Adrenal gland (tissue), 5 donors: ENCODE results near the gene RPTOR.

ENCODE experiments used
- POLR2A ChIP-seq, 2 donors: fragments of 450-650 bp; IDR thresholded peaks; one replicate each; pipeline ENCODE4 v1.6.1; 2017; ENCODE audit warnings: antibody characterized with exemption in 2 of 2, mild to moderate bottlenecking in 2 of 2, moderate library complexity in 1 of 2
- TF ChIP-seq, protein P1 (sequence below), 6 experiments: fragments of 450-650 bp in 4 of 6; fragments of 200-600 bp in 2 of 6; sonication (generic) in 1 of 6; IDR thresholded peaks; 1 replicate in 5 of 6; 2 replicates in 1 of 6; pipeline versions ENCODE4 v1.5.1 to v1.8.0; 2016 to 2021; ENCODE audit warnings: antibody characterized with exemption in 6 of 6, mild to moderate bottlenecking in 2 of 6, moderate library complexity in 1 of 6
- donor health status: DM: no; HTN: no; CAD: no.

DNA sequence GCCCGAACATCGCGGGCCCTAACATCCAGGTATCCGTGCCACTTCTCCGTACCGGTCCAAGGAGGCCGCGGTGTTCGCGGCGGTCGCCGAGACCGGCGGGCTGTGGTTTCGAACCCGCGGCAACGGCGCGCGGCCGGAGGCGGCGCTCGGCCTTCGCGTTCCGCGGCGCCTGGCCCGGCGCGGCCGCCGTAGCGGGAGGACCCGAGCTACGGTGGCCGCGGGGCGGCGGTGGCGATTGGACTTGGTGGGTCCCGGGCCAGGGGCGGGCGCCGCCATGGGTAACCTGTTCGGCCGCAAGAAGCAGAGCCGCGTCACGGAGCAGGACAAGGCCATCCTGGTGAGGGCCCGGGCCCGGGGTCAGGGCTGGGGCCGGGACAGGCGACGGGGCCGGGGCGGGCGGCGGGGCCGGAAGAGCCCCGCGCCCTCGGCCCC, 447.0 kb downstream of the RPTOR start, which contains the start of gene CHMP6:
- TF ChIP-seq, protein P1, sequence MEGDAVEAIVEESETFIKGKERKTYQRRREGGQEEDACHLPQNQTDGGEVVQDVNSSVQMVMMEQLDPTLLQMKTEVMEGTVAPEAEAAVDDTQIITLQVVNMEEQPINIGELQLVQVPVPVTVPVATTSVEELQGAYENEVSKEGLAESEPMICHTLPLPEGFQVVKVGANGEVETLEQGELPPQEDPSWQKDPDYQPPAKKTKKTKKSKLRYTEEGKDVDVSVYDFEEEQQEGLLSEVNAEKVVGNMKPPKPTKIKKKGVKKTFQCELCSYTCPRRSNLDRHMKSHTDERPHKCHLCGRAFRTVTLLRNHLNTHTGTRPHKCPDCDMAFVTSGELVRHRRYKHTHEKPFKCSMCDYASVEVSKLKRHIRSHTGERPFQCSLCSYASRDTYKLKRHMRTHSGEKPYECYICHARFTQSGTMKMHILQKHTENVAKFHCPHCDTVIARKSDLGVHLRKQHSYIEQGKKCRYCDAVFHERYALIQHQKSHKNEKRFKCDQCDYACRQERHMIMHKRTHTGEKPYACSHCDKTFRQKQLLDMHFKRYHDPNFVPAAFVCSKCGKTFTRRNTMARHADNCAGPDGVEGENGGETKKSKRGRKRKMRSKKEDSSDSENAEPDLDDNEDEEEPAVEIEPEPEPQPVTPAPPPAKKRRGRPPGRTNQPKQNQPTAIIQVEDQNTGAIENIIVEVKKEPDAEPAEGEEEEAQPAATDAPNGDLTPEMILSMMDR (IDR thresholded peaks at IDR 0.05), result peak in 3 of 6 experiments; percentile 4 to 58 (median 41)
- TF ChIP-seq POLR2A (IDR thresholded peaks at IDR 0.05), result peak in 1 of 2 donors; percentile 26
